HepG2 (cell line): ENCODE measurements around the gene UGP2. TPM values are rescaled to one million over a fixed set of nuclear protein-coding genes. Genes with fewer than 3 reads are reported as not detected.

Experiments
- ATAC-seq: fragments of 200-7000 bp; cut with Tn5 transposase; 3 replicates; pipeline ENCODE4 v1.9.1; 2020; ENCODE audit warnings: mild to moderate bottlenecking, moderate library complexity
- BruUV-seq: library from RNA; stranded (reverse); fragments of 400-500 nt; replicated peaks from 2 replicates; lab custom pipeline; 2021; lab: Mats Ljungman, UMichigan
- CTCF ChIA-PET: fragments of 300-600 bp; formaldehyde crosslinking; extraction: SDS; loops from one replicate; lab custom pipeline; 2021; ENCODE audit warnings: low total read pairs, inconsistent platforms, low intra/inter-chr PET ratio; lab: Yijun Ruan, JAX
- POLR2A ChIA-PET: fragments of 350-600 bp; sonication (Branson Sonifier 250); formaldehyde crosslinking; loops from one replicate; lab custom pipeline; 2020; ENCODE audit warnings: antibody characterized with exemption, inconsistent platforms; lab: Yijun Ruan, JAX
- DNase-seq: peaks from one replicate; pipeline ENCODE4 v3.0.0-alpha.2; 2015; ENCODE audit warnings: low spot score
- FAIRE-seq: peaks from 3 replicates; lab custom pipeline; 2011; peaks lifted over from hg19 to GRCh38; lab: Jason Lieb, UNC
- H2AFZ ChIP-seq: one replicate; pipeline ENCODE4 v1.6.1; 2011; ENCODE audit warnings: low read length, inconsistent platforms
- H3K27ac ChIP-seq: fragments of 300-600 bp; 3 replicates; pipeline ENCODE4 v1.8.0; 2011; ENCODE audit warnings: mixed run types, mild to moderate bottlenecking, mixed read lengths, low read length, inconsistent platforms; ENCODE audit not compliant: insufficient read depth; ENCODE audit errors: extremely low read length
- H3K27me3 ChIP-seq, 2 experiments: fragments of 200-600 bp in 1 of 2; 2 replicates in 1 of 2; 3 replicates in 1 of 2; pipeline versions ENCODE4 v1.6.0 to v1.8.0; 2011; ENCODE audit warnings: low read length in 2 of 2, mild to moderate bottlenecking in 2 of 2, moderate library complexity in 2 of 2, inconsistent platforms in 1 of 2; ENCODE audit not compliant: insufficient read depth in 2 of 2, control insufficient read depth in 1 of 2
- H3K36me3 ChIP-seq, 2 experiments: fragments of 200-600 bp in 1 of 2; replicated peaks in 1 of 2; 2 replicates in 1 of 2; 3 replicates in 1 of 2; pipeline versions ENCODE4 v1.5.1 to v1.8.0; 2011; ENCODE audit warnings: low read length in 2 of 2, inconsistent platforms in 1 of 2; ENCODE audit not compliant: insufficient read depth in 2 of 2, control insufficient read depth in 1 of 2
- H3K4me1 ChIP-seq: 2 replicates; pipeline ENCODE4 v1.5.1; 2012; ENCODE audit warnings: low read length, inconsistent platforms; ENCODE audit not compliant: insufficient read depth
- H3K4me2 ChIP-seq: 2 replicates; pipeline ENCODE4 v1.6.0; 2011; ENCODE audit warnings: low read depth, low read length, inconsistent platforms
- H3K4me3 ChIP-seq, 3 experiments: fragments of 200-600 bp in 1 of 3; sonication (generic), shearing (Covaris generic) in 1 of 3; replicated peaks in 1 of 3; 2 replicates each; pipeline ENCODE4 v1.5.1; 2011 to 2016; ENCODE audit warnings: low read length in 3 of 3, inconsistent platforms in 2 of 3, low read depth in 2 of 3, mild to moderate bottlenecking in 2 of 3, control low read depth in 1 of 3, mixed read lengths in 1 of 3; ENCODE audit not compliant: insufficient read depth in 1 of 3
- H3K79me2 ChIP-seq: one replicate; pipeline ENCODE4 v1.6.1; 2011; ENCODE audit warnings: low read length, inconsistent platforms; ENCODE audit not compliant: insufficient read depth
- H3K9ac ChIP-seq: 2 replicates; pipeline ENCODE4 v1.6.0; 2011; ENCODE audit warnings: mild to moderate bottlenecking, low read depth, low read length, inconsistent platforms; ENCODE audit not compliant: insufficient read depth
- H3K9me3 ChIP-seq: 2 replicates; pipeline ENCODE4 v1.5.1; 2012; ENCODE audit warnings: mild to moderate bottlenecking, low read length
- H4K20me1 ChIP-seq: 2 replicates; pipeline ENCODE4 v1.6.0; 2011; ENCODE audit warnings: inconsistent platforms, mild to moderate bottlenecking, low read length, moderate library complexity; ENCODE audit not compliant: insufficient read depth
- AHDC1 ChIP-seq: sonication (generic); formaldehyde crosslinking; IDR thresholded peaks from 2 replicates; pipeline ENCODE4 v1.5.1; 2020; ENCODE audit warnings: mild to moderate bottlenecking, missing genetic modification reagents, borderline replicate concordance
- FOXO4 ChIP-seq: sonication (generic); formaldehyde crosslinking; conservative IDR thresholded peaks from 2 replicates; pipeline ENCODE4 v1.8.1; 2023; ENCODE audit warnings: missing genetic modification reagents
- KMT2A ChIP-seq: sonication (generic); formaldehyde crosslinking; IDR thresholded peaks from 2 replicates; pipeline ENCODE4 v1.4.0; 2020; ENCODE audit warnings: missing genetic modification reagents
- SMAD3 ChIP-seq: sonication (generic); formaldehyde crosslinking; IDR thresholded peaks from 2 replicates; pipeline ENCODE4 v1.4.0; 2020; ENCODE audit warnings: missing genetic modification reagents
- TRIM22 ChIP-seq: fragments of 450-650 bp; IDR thresholded peaks from 2 replicates; pipeline ENCODE4 v1.6.1; 2017
- ZBTB10 ChIP-seq: sonication (generic); formaldehyde crosslinking; IDR thresholded peaks from 2 replicates; pipeline ENCODE4 v1.4.0; 2020; ENCODE audit warnings: missing genetic modification reagents, borderline replicate concordance
- ZNF143 ChIP-seq: sonication (generic); formaldehyde crosslinking; IDR thresholded peaks from 2 replicates; pipeline ENCODE4 v1.4.0; 2020; ENCODE audit warnings: missing genetic modification reagents
- WGBS: methylation state at CpG from one replicate; pipeline ENCODE4 v1.1.6; 2017; ENCODE audit warnings: low lambda C conversion rate; 5-methylcytosine and 5-hydroxymethylcytosine counted together
- in situ Hi-C: cut with HindIII; loops from 2 replicates; pipeline ENCODE4 v1.10.0; 2017; ENCODE audit warnings: low pct_unique_long_range_greater_than_20kb; ENCODE audit not compliant: extremely low pct_ligation_motif_present
- intact Hi-C: fragments of 100-400 bp; cut with micrococcal nuclease; formaldehyde crosslinking; loops from one replicate; pipeline ENCODE4 v1.10.0; 2022; ENCODE audit not compliant: unreplicated experiment
- polyA plus RNA-seq, 8 experiments: library from polyadenylated mRNA; depleted of rRNA in 3 of 8; stranded (reverse) in 7 of 8; unstranded in 1 of 8; fragments of >200 nt; fragmentation: Illumina TruSeq in 4 of 8; extraction: Trizol in 4 of 8; gene quantifications; 2 replicates each; pipeline versions ENCODE4 v1.2.1 to v1.2.3, GENCODE V29; 2011 to 2016; ENCODE audit warnings: low read depth in 4 of 8, missing spikeins in 1 of 8, mixed read lengths in 1 of 8; ENCODE audit not compliant: insufficient read depth in 1 of 8
- total RNA-seq, 5 experiments: library from RNA; depleted of rRNA; stranded (reverse); fragments of >200 nt; fragmentation: Illumina TruSeq; extraction: Trizol; gene quantifications; 2 replicates each; pipeline ENCODE4 v1.2.3, GENCODE V29; 2016; ENCODE audit warnings: low read depth in 1 of 5

Gene UGP2
- total and polyA plus RNA-seq, 2 of the 13 experiments (the other 11 are each of a cell fraction or from before 2014, with no cell fraction given) = 96.0 to 134 TPM

- TF ChIP-seq AHDC1 (CRISPR knock-in tag) = peak; percentile 23; the same call in 1 of the 2 replicates
- TF ChIP-seq, all 625 proteins: peak for 7
Observed at GRCh38 chr2:63853527-63854310, 12.0 kb downstream of the UGP2 start (continued).

- H3K4me3 ChIP-seq = no peak overlapping the region
- intact Hi-C loops (no loop called here), in situ Hi-C loops (no loop called here)
- CTCF ChIA-PET = interaction anchor here (0.9 kb wide), 1 partner anchor 164 kb away, joined by 3 read pairs; no protein-coding TSS in a partner anchor
- H3K79me2 ChIP-seq = peaks cover 61% of the 10 kb centered on the region
- no peak overlapping the region for H3K4me2 ChIP-seq
- POLR2A ChIA-PET = interaction anchor here (2.6 kb wide), 1 partner anchor 14 kb away, joined by 14 read pairs; the partner anchor contains the start of gene UGP2
- H3K9ac ChIP-seq = no peak overlapping the region
- H3K27me3 ChIP-seq = no peaks in the 10 kb centered on the region
- no peak for FAIRE-seq
- no TSS peak for BruUV-seq
- 96% methylated on average over 14 of the region's 14 CpGs for WGBS
- H3K4me1 ChIP-seq = peaks cover 35% of the 10 kb centered on the region
- ATAC-seq = no peak
- peaks cover 44% of the 10 kb centered on the region for H4K20me1 ChIP-seq
- no peak overlapping the region for H2AFZ ChIP-seq
- DNase-seq = no peak
- no peaks in the 10 kb centered on the region for H3K9me3 ChIP-seq
- peaks cover 10 to 47% of the 10 kb centered on the region in 2 experiments for H3K36me3 ChIP-seq
- no peak for TF ChIP-seq KMT2A
- TF ChIP-seq ZBTB10 = no peak
- no peak for TF ChIP-seq SMAD3
- TF ChIP-seq ZNF143 (CRISPR knock-in tag) = no peak
- no peak for TF ChIP-seq FOXO4 (CRISPR knock-in tag)
- TF ChIP-seq TRIM22 = no peak
- H3K27ac ChIP-seq = no peak overlapping the region
Observed at GRCh38 chr2:63855418-63856302, 14.0 kb downstream of the UGP2 start.
